ENCODE measurements around the gene KCNQ2.

GRCh38 chr20:63419299-63419698 lies 53.2 kb downstream of the KCNQ2 start:
- no peak for TF ChIP-seq CTCF (IDR thresholded peaks at IDR 0.05)
- no peak for TF ChIP-seq POLR2A (IDR thresholded peaks at IDR 0.05)

Data from testis (tissue), 2 donors.